Epithelial cell of proximal tubule (primary cell): Measurements from ENCODE around the gene RHPN2. TPM values are rescaled to one million over a fixed set of nuclear protein-coding genes. Genes with fewer than 3 reads are reported as not detected.
"Not testable (repeated sequence)": the region's sequence is repeated elsewhere in the genome, so short reads cannot be mapped to it uniquely, and the experiment has no call there.

Experiments
- DNase-seq: peaks from one replicate; pipeline ENCODE4 v3.0.0-alpha.2; 2011; ENCODE audit warnings: low read depth
- H3K4me3 ChIP-seq: 2 replicates; pipeline ENCODE4 v1.5.1; 2011; ENCODE audit warnings: low read depth, mild to moderate bottlenecking, low read length
- CTCF ChIP-seq: conservative IDR thresholded peaks from 2 replicates; pipeline ENCODE4 v1.5.1; 2012; ENCODE audit warnings: low read depth, mild to moderate bottlenecking, low read length
- total RNA-seq: library from RNA; depleted of rRNA; stranded (reverse); fragments of >200 nt; gene quantifications from 2 replicates; pipeline ENCODE4 v1.2.3, GENCODE V29; 2015

Gene RHPN2
- total RNA-seq, 1 donor from 2014 or later = 45.7 TPM

DNA sequence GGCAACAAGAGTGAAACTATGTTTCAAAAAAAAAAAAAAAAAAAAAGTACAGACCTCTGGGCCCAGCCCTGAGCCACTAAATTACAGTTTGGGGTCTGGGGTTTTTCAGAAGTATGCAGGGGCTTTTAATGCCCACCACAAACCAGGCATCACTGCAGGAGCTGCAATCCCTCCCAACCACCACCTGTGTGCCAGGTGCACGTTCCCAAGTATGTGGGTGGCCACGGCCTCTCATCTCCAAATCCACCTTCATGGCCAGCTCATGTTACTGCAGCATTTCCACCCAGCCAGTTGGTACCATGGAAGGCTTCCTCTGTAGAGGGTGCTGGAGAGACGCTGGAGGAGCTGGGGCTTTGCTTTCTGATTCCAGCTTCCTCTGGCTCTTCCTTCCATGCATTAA lies 119.4 kb downstream of the RHPN2 start:
- TF ChIP-seq CTCF = no peak

GRCh38 chr19:32941273-32941672 lies 123.4 kb downstream of the RHPN2 start:
- not testable (repeated sequence) for H3K4me3 ChIP-seq, DNase-seq

More for the DNA sequence above, 119.4 kb downstream of the RHPN2 start:
- no peak overlapping the region for H3K4me3 ChIP-seq
- DNase-seq = no peak

GRCh38 chr19:32936065-32936464 lies 128.6 kb downstream of the RHPN2 start:
- no peak overlapping the region for H3K4me3 ChIP-seq
- TF ChIP-seq CTCF = no peak
- no peak for DNase-seq

- no peak for TF ChIP-seq CTCF
- no peak for DNase-seq
- no peak overlapping the region for H3K4me3 ChIP-seq
Measured at GRCh38 chr19:32935629-32936028, 129.1 kb downstream of the RHPN2 start.

DNA sequence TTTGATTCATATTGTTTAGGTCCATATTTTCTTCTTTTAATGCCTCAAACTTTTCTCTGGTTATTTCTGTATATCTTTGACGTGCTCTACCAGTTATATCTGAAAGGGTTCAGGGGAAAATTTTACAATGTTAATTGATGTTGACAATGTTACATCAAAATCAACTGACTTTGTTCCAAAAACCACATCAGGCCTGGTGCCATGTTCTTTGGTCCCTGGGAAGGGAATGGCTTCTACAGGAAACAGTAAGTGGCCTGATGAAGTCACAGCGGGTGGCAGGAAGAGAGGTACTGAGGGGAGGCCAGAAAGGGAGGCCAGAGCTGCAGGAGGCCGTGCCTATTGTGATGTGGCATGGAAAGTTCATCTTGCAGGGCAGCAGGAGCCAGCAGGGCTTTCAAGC lies 131.1 kb downstream of the RHPN2 start:
- no peak for DNase-seq
- no peak for TF ChIP-seq CTCF

GRCh38 chr19:32930567-32930966 lies 134.1 kb downstream of the RHPN2 start:
- no peak for TF ChIP-seq CTCF
- no peak for DNase-seq
- no peak overlapping the region for H3K4me3 ChIP-seq

More for the DNA sequence above, 131.1 kb downstream of the RHPN2 start:
- no peak overlapping the region for H3K4me3 ChIP-seq

DNA sequence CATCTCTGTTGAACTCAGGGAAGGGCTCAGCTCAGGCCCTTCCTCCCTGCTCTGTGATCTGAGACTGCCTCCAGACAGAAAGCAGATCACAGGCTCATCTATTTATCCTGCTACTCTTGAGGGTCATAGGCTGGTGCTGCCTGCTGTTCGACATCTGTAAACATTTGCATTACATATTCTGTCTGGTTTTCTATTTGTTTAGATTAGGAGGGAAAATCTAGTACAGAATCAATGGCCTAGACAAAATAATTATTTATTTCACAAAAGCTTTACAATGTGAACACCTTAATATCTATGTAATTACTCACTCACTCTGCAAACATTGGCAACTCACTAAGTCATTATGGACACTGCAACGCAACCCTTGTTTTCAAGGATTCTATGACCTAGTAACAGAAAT lies 135.9 kb downstream of the RHPN2 start:
- no peak for DNase-seq
- TF ChIP-seq CTCF = no peak
- H3K4me3 ChIP-seq = no peak overlapping the region

Other genes starting within 250 kb of the RHPN2 start
- gene SLC7A9, start 195.1 kb downstream of the RHPN2 start, total RNA-seq = 0.72 TPM in 1 of 2 replicates, not detected in the other
- gene CEP89, start 92.9 kb downstream of the RHPN2 start, total RNA-seq = 16.9 and 23.7 TPM in 2 replicates
- gene FAAP24, start 92.6 kb downstream of the RHPN2 start, total RNA-seq = 3.2 and 4.2 TPM in 2 replicates
- 8.9 and 13.3 TPM in 2 replicates for gene GPATCH1, start 16.3 kb upstream of the RHPN2 start, total RNA-seq
- gene WDR88, start 67.2 kb upstream of the RHPN2 start, total RNA-seq = not detected in 2 replicates
- gene LRP3, start 129.4 kb upstream of the RHPN2 start, total RNA-seq = 26.3 and 26.9 TPM in 2 replicates
- not detected in 2 replicates for gene SLC7A10, start 161.0 kb upstream of the RHPN2 start, total RNA-seq
- 2.5 and 2.9 TPM in 2 replicates for gene CEBPA, start 237.6 kb upstream of the RHPN2 start, total RNA-seq